ENCODE measurements around the gene AMDHD1. TPM values are rescaled to one million over a fixed set of nuclear protein-coding genes. Genes with fewer than 3 reads are reported as not detected.
A peak's percentile ranks its signal among the peaks of the same experiment; 100 is the strongest.

Gene AMDHD1
- total RNA-seq, 1 experiment from 2014 or later: 1.6 TPM

GRCh38 chr12:95986635-95987570 lies 43.8 kb downstream of the AMDHD1 start:
- H3K4me1 Mint-ChIP-seq: peaks cover 38% of the 10 kb centered on the region
- no peak for TF ChIP-seq HMGXB4 (CRISPR knock-in tag; IDR thresholded peaks at IDR 0.05)
- no peak for TF ChIP-seq ZNF423 (CRISPR knock-in tag; IDR thresholded peaks at IDR 0.05)
- no peak for TF ChIP-seq GRHL2 (CRISPR knock-in tag; IDR thresholded peaks at IDR 0.05; ENCODE audit: insufficient replicate concordance, severe bottlenecking)
- 0 out of 2 replicates have a peak, but pooled peaks have one; percentile 24 for TF ChIP-seq ZBTB21 (CRISPR knock-in tag; IDR thresholded peaks at IDR 0.05; ENCODE audit: borderline replicate concordance)
- peak; percentile 36; the same call in 1 of the 2 replicates for TF ChIP-seq TEAD1 (CRISPR knock-in tag; IDR thresholded peaks at IDR 0.05)
- no peak for TF ChIP-seq NFE2L1 (CRISPR knock-in tag; IDR thresholded peaks at IDR 0.05)
- TF ChIP-seq CBFB (CRISPR knock-in tag; IDR thresholded peaks at IDR 0.05; ENCODE audit: low read depth): 0 out of 2 replicates have a peak, but pooled peaks have one; percentile 53
- no peak for TF ChIP-seq PRDM15 (CRISPR knock-in tag; IDR thresholded peaks at IDR 0.05)
- TF ChIP-seq SMAD3 (CRISPR knock-in tag; IDR thresholded peaks at IDR 0.05; ENCODE audit: borderline replicate concordance): no peak
- POLR2A ChIA-PET: interaction anchor here (0.6 kb wide), 1 partner anchor 18 kb away, joined by 4 read pairs; no protein-coding TSS in a partner anchor
- H3K4me3 Mint-ChIP-seq: peak overlapping the region; percentile 12; the same call in 1 of the 2 replicates
- ATAC-seq (peak; percentile 87), DNase-seq (ENCODE audit: low spot score) (peak; percentile 26)
- CTCF ChIA-PET: interaction anchor here (0.5 to 5.1 kb wide), 5 partner anchors 12 to 192 kb away, joined by 3 to 32 read pairs (median 4); no protein-coding TSS in a partner anchor
- H3K27me3 Mint-ChIP-seq (ENCODE audit: low read depth): no peaks in the 10 kb centered on the region
- 0 out of 2 replicates have a peak overlapping the region, but pooled peaks have one; percentile 71 for H3K27ac Mint-ChIP-seq
- no peaks in the 10 kb centered on the region for H3K9me3 Mint-ChIP-seq
- H3K36me3 Mint-ChIP-seq: no peaks in the 10 kb centered on the region

- CTCF ChIA-PET: interaction anchor here (0.6 to 5.1 kb wide), 3 partner anchors 10 to 533 kb away, joined by 4 to 32 read pairs (median 8); no protein-coding TSS in a partner anchor
- TF ChIP-seq RELA (CRISPR knock-in tag; IDR thresholded peaks at IDR 0.05; ENCODE audit: borderline replicate concordance) (no peak), PREB (CRISPR knock-in tag; IDR thresholded peaks at IDR 0.05; ENCODE audit: borderline replicate concordance) (no peak), ZNF396 (CRISPR knock-in tag; IDR thresholded peaks at IDR 0.05; ENCODE audit: borderline replicate concordance) (no peak), ZMAT4 (CRISPR knock-in tag; IDR thresholded peaks at IDR 0.05) (no peak), ETV6 (CRISPR knock-in tag; IDR thresholded peaks at IDR 0.05) (no peak), NFYB (CRISPR knock-in tag; conservative IDR thresholded peaks at IDR 0.05; ENCODE audit: low read depth) (no peak), TEAD4 (CRISPR knock-in tag; IDR thresholded peaks at IDR 0.05) (no peak), CBFB (CRISPR knock-in tag; IDR thresholded peaks at IDR 0.05; ENCODE audit: low read depth) (no peak), NFE2L1 (CRISPR knock-in tag; IDR thresholded peaks at IDR 0.05) (no peak), PRRX2 (CRISPR knock-in tag; IDR thresholded peaks at IDR 0.05) (no peak)
- TF ChIP-seq, protein P1, sequence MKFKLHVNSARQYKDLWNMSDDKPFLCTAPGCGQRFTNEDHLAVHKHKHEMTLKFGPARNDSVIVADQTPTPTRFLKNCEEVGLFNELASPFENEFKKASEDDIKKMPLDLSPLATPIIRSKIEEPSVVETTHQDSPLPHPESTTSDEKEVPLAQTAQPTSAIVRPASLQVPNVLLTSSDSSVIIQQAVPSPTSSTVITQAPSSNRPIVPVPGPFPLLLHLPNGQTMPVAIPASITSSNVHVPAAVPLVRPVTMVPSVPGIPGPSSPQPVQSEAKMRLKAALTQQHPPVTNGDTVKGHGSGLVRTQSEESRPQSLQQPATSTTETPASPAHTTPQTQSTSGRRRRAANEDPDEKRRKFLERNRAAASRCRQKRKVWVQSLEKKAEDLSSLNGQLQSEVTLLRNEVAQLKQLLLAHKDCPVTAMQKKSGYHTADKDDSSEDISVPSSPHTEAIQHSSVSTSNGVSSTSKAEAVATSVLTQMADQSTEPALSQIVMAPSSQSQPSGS (CRISPR knock-in tag; IDR thresholded peaks at IDR 0.05; ENCODE audit: borderline replicate concordance, low read depth): no peak
- TF ChIP-seq, protein P2, sequence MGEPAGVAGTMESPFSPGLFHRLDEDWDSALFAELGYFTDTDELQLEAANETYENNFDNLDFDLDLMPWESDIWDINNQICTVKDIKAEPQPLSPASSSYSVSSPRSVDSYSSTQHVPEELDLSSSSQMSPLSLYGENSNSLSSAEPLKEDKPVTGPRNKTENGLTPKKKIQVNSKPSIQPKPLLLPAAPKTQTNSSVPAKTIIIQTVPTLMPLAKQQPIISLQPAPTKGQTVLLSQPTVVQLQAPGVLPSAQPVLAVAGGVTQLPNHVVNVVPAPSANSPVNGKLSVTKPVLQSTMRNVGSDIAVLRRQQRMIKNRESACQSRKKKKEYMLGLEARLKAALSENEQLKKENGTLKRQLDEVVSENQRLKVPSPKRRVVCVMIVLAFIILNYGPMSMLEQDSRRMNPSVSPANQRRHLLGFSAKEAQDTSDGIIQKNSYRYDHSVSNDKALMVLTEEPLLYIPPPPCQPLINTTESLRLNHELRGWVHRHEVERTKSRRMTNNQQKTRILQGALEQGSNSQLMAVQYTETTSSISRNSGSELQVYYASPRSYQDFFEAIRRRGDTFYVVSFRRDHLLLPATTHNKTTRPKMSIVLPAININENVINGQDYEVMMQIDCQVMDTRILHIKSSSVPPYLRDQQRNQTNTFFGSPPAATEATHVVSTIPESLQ (CRISPR knock-in tag; IDR thresholded peaks at IDR 0.05): no peak
Observed at GRCh38 chr12:95988506-95989275, 45.6 kb downstream of the AMDHD1 start.

More at GRCh38 chr12:95988506-95989275, 45.6 kb downstream of the AMDHD1 start:
- DNase-seq (ENCODE audit: low spot score): no peak
- Mint-ChIP-seq H3K4me1 (peaks cover 38% of the 10 kb centered on the region), H3K9me3 (no peaks in the 10 kb centered on the region), H3K27me3 (ENCODE audit: low read depth) (no peaks in the 10 kb centered on the region; the same call in 1 of the 2 replicates), H3K4me3 (no peak overlapping the region), H3K27ac (no peak overlapping the region), H3K36me3 (no peaks in the 10 kb centered on the region)
- no peak for ATAC-seq
- POLR2A ChIA-PET: interaction anchor here (0.6 kb wide), 1 partner anchor 416 kb away, joined by 6 read pairs; no protein-coding TSS in a partner anchor
